GM12878 (cell line): ENCODE results near the gene PNISR. TPM values are rescaled to one million over a fixed set of nuclear protein-coding genes. Genes with fewer than 3 reads are reported as not detected.

ENCODE experiments used
- ATF2 ChIP-seq: IDR thresholded peaks from 2 replicates; pipeline ENCODE4 v1.6.1; 2012; ENCODE audit warnings: low read length, inconsistent platforms
- ATF7 ChIP-seq: fragments of 450-650 bp; IDR thresholded peaks from 2 replicates; pipeline ENCODE4 v1.6.1; 2016; ENCODE audit warnings: low read depth, mild to moderate bottlenecking
- BACH1 ChIP-seq: fragments of 450-650 bp; IDR thresholded peaks from 2 replicates; pipeline ENCODE4 v1.6.1; 2017; ENCODE audit warnings: mild to moderate bottlenecking, borderline replicate concordance
- CREB1 ChIP-seq: IDR thresholded peaks from 2 replicates; pipeline ENCODE4 v1.6.1; 2012; ENCODE audit warnings: low read depth, mild to moderate bottlenecking, inconsistent platforms
- EED ChIP-seq: sonication (generic); IDR thresholded peaks from 2 replicates; pipeline ENCODE4 v1.6.1; 2016; ENCODE audit warnings: antibody characterized with exemption, low read depth
- NFYB ChIP-seq: IDR thresholded peaks from 2 replicates; pipeline ENCODE4 v1.6.1; 2011; ENCODE audit warnings: low read depth, mild to moderate bottlenecking, low read length, improper control_type of control experiment, moderate library complexity; ENCODE audit not compliant: insufficient read depth
- NKRF ChIP-seq: fragments of 450-650 bp; conservative IDR thresholded peaks from 2 replicates; pipeline ENCODE4 v1.6.1; 2017; ENCODE audit warnings: mild to moderate bottlenecking, moderate library complexity
- POLR2A ChIP-seq: IDR thresholded peaks from 2 replicates; pipeline ENCODE4 v1.6.1; 2011; ENCODE audit warnings: low read depth, mild to moderate bottlenecking, low read length
- POLR2AphosphoS2 ChIP-seq: IDR thresholded peaks from 2 replicates; pipeline ENCODE4 v1.6.1; 2011; ENCODE audit warnings: low read depth, mild to moderate bottlenecking, low read length, improper control_type of control experiment, moderate library complexity
- RELA ChIP-seq: fragments of 450-650 bp; IDR thresholded peaks from 2 replicates; pipeline ENCODE4 v1.8.0; 2014; ENCODE audit warnings: borderline replicate concordance; ENCODE audit not compliant: partially characterized antibody
- SIN3A ChIP-seq: IDR thresholded peaks from 2 replicates; pipeline ENCODE4 v1.6.1; 2012; ENCODE audit warnings: low read depth, low read length, improper control_type of control experiment
- SP1 ChIP-seq: IDR thresholded peaks from one replicate; pipeline ENCODE4 v1.6.1; 2011; ENCODE audit warnings: low read depth, low read length
- SREBF2 ChIP-seq: IDR thresholded peaks from 2 replicates; pipeline ENCODE4 v1.6.1; 2012; ENCODE audit warnings: mild to moderate bottlenecking, low read length
- STAT1 ChIP-seq: fragments of 450-650 bp; conservative IDR thresholded peaks from 2 replicates; pipeline ENCODE4 v1.6.1; 2014; ENCODE audit warnings: antibody characterized with exemption, mild to moderate bottlenecking
- STAT3 ChIP-seq: IDR thresholded peaks from 2 replicates; pipeline ENCODE4 v1.6.1; 2011; ENCODE audit warnings: low read depth, low read length, improper control_type of control experiment
- TCF12 ChIP-seq: IDR thresholded peaks from 2 replicates; pipeline ENCODE4 v1.6.1; 2011; ENCODE audit warnings: low read depth, mild to moderate bottlenecking, low read length
- YY1 ChIP-seq: IDR thresholded peaks from 2 replicates; pipeline ENCODE4 v1.6.1; 2011; ENCODE audit warnings: low read depth, mild to moderate bottlenecking, low read length
- ZBED1 ChIP-seq: IDR thresholded peaks from 2 replicates; pipeline ENCODE4 v1.6.1; 2016; ENCODE audit warnings: borderline replicate concordance
- ZNF207 ChIP-seq: fragments of 450-650 bp; IDR thresholded peaks from 2 replicates; pipeline ENCODE4 v1.6.1; 2014; ENCODE audit warnings: antibody characterized with exemption, mild to moderate bottlenecking, borderline replicate concordance
- polyA plus RNA-seq, 11 experiments: library from polyadenylated mRNA; depleted of rRNA in 4 of 11; unstranded in 6 of 11; stranded (reverse) in 5 of 11; fragments of >200 nt; fragmentation: Nextera tagmentation in 4 of 11; fragmentation: Illumina TruSeq in 1 of 11; extraction: Ambion mirVana in 4 of 11; extraction: Trizol in 1 of 11; gene quantifications; 1 replicate in 1 of 11; 2 replicates in 10 of 11; pipeline versions ENCODE4 v1.2.1 to v1.2.3, GENCODE V29; 2011 to 2016; ENCODE audit warnings: inconsistent platforms in 2 of 11, missing spikeins in 2 of 11, low read depth in 1 of 11
- total RNA-seq, 4 experiments: library from RNA; depleted of rRNA in 3 of 4; stranded (reverse); fragments of >200 nt in 3 of 4; fragmentation: Illumina TruSeq in 1 of 4; extraction: Trizol in 1 of 4; gene quantifications; 2 replicates each; pipeline versions ENCODE4 v1.2.1 to v1.2.3, GENCODE V29; 2013 to 2021
- TF ChIP-seq, protein P1 (sequence below): IDR thresholded peaks from 2 replicates; pipeline ENCODE4 v1.6.1; 2012; ENCODE audit warnings: improper control_type of control experiment, low read depth, low read length; ENCODE audit not compliant: insufficient replicate concordance
- TF ChIP-seq, protein P2 (sequence below): fragments of 450-650 bp; IDR thresholded peaks from 2 replicates; pipeline ENCODE4 v1.6.1; 2017; ENCODE audit warnings: low read depth, mild to moderate bottlenecking, moderate library complexity

The PNISR gene
- total and polyA plus RNA-seq, 10 of the 15 experiments (the other 5 are each of a cell fraction or from before 2014, with no cell fraction given): 79.1 to 180 (median 105) TPM

GRCh38 chr6:99425647-99426450, 741 bp upstream of the PNISR start (continued):
- TF ChIP-seq CREB1: no peak
- TF ChIP-seq POLR2AphosphoS2: no peak
- TF ChIP-seq ATF7: peak; percentile 46; the same call in 1 of the 2 replicates
- no peak for TF ChIP-seq SREBF2
- TF ChIP-seq ZNF207: no peak
- peak; percentile 47; the same call in 1 of the 2 replicates for TF ChIP-seq SIN3A
- no peak for TF ChIP-seq ZBED1
- TF ChIP-seq, protein P1, sequence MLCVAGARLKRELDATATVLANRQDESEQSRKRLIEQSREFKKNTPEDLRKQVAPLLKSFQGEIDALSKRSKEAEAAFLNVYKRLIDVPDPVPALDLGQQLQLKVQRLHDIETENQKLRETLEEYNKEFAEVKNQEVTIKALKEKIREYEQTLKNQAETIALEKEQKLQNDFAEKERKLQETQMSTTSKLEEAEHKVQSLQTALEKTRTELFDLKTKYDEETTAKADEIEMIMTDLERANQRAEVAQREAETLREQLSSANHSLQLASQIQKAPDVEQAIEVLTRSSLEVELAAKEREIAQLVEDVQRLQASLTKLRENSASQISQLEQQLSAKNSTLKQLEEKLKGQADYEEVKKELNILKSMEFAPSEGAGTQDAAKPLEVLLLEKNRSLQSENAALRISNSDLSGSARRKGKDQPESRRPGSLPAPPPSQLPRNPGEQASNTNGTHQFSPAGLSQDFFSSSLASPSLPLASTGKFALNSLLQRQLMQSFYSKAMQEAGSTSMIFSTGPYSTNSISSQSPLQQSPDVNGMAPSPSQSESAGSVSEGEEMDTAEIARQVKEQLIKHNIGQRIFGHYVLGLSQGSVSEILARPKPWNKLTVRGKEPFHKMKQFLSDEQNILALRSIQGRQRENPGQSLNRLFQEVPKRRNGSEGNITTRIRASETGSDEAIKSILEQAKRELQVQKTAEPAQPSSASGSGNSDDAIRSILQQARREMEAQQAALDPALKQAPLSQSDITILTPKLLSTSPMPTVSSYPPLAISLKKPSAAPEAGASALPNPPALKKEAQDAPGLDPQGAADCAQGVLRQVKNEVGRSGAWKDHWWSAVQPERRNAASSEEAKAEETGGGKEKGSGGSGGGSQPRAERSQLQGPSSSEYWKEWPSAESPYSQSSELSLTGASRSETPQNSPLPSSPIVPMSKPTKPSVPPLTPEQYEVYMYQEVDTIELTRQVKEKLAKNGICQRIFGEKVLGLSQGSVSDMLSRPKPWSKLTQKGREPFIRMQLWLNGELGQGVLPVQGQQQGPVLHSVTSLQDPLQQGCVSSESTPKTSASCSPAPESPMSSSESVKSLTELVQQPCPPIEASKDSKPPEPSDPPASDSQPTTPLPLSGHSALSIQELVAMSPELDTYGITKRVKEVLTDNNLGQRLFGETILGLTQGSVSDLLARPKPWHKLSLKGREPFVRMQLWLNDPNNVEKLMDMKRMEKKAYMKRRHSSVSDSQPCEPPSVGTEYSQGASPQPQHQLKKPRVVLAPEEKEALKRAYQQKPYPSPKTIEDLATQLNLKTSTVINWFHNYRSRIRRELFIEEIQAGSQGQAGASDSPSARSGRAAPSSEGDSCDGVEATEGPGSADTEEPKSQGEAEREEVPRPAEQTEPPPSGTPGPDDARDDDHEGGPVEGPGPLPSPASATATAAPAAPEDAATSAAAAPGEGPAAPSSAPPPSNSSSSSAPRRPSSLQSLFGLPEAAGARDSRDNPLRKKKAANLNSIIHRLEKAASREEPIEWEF: no peak
- TF ChIP-seq POLR2A: no peak; the same call in 1 of the 2 replicates
- TF ChIP-seq, protein P2, sequence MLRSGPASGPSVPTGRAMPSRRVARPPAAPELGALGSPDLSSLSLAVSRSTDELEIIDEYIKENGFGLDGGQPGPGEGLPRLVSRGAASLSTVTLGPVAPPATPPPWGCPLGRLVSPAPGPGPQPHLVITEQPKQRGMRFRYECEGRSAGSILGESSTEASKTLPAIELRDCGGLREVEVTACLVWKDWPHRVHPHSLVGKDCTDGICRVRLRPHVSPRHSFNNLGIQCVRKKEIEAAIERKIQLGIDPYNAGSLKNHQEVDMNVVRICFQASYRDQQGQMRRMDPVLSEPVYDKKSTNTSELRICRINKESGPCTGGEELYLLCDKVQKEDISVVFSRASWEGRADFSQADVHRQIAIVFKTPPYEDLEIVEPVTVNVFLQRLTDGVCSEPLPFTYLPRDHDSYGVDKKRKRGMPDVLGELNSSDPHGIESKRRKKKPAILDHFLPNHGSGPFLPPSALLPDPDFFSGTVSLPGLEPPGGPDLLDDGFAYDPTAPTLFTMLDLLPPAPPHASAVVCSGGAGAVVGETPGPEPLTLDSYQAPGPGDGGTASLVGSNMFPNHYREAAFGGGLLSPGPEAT: peak; percentile 33
- TF ChIP-seq ATF2: no peak; the same call in 1 of the 2 replicates
- peak; percentile 77 for TF ChIP-seq YY1
- TF ChIP-seq STAT3: 0 out of 2 replicates have a peak, but pooled peaks have one; percentile 6
- no peak for TF ChIP-seq SP1
- peak; percentile 6 for TF ChIP-seq RELA
- TF ChIP-seq NKRF: peak; percentile 42; the same call in 1 of the 2 replicates
- TF ChIP-seq NFYB: no peak
- TF ChIP-seq STAT1: 0 out of 2 replicates have a peak, but pooled peaks have one; percentile 12
- TF ChIP-seq EED: peak; percentile 58
- TF ChIP-seq TCF12: peak; percentile 57; the same call in 1 of the 2 replicates
- 0 out of 2 replicates have a peak, but pooled peaks have one; percentile 34 for TF ChIP-seq BACH1
